ACC112 (cell line): ENCODE measurements around the gene PNPLA3.
A peak's percentile ranks its signal among the peaks of the same experiment; 100 is the strongest.

ENCODE experiments used
- H2AFZ ChIP-seq: fragments of 200-600 bp; sonication (generic); one replicate; pipeline ENCODE4 v1.6.0; 2017; ENCODE audit warnings: antibody characterized with exemption, low read length; ENCODE audit not compliant: unreplicated experiment
- H3K27ac ChIP-seq: fragments of 200-600 bp; sonication (generic); 2 replicates; pipeline ENCODE4 v1.5.1; 2014; ENCODE audit warnings: low read depth, mild to moderate bottlenecking, antibody characterized with exemption, low read length, moderate library complexity
- H3K27me3 ChIP-seq: fragments of 200-600 bp; sonication (generic); 2 replicates; pipeline ENCODE4 v1.6.1; 2014; ENCODE audit warnings: mild to moderate bottlenecking, antibody characterized with exemption, low read length, moderate library complexity, mixed read lengths; ENCODE audit not compliant: insufficient read depth
- H3K36me3 ChIP-seq: fragments of 200-600 bp; sonication (generic); 2 replicates; pipeline ENCODE4 v1.6.1; 2016; ENCODE audit warnings: mild to moderate bottlenecking, antibody characterized with exemption, low read length, moderate library complexity, mixed read lengths; ENCODE audit not compliant: insufficient read depth
- H3K4me1 ChIP-seq: fragments of 200-600 bp; sonication (generic); one replicate; pipeline ENCODE4 v1.6.1; 2016; ENCODE audit warnings: low read length, mixed read lengths; ENCODE audit not compliant: insufficient read depth, unreplicated experiment, control insufficient read depth
- H3K4me3 ChIP-seq: fragments of 200-600 bp; sonication (generic); 2 replicates; pipeline ENCODE4 v1.5.1; 2014; ENCODE audit warnings: mild to moderate bottlenecking, low read depth, low read length
- H3K79me2 ChIP-seq: fragments of 200-600 bp; sonication (generic); one replicate; pipeline ENCODE4 v1.6.0; 2016; ENCODE audit warnings: low read length; ENCODE audit not compliant: control insufficient read depth, unreplicated experiment, insufficient read depth

The PNPLA3 gene

GRCh38 chr22:43951391-43951790 is 27.8 kb downstream of the PNPLA3 start:
- Histone ChIP-seq H3K79me2 (peaks cover 13% of the 10 kb centered on the region), H3K4me1 (peaks cover 13% of the 10 kb centered on the region), H2AFZ (no peak overlapping the region), H3K27ac (no peak overlapping the region), H3K27me3 (no peaks in the 10 kb centered on the region), H3K36me3 (no peaks in the 10 kb centered on the region), H3K4me3 (no peak overlapping the region)

DNA sequence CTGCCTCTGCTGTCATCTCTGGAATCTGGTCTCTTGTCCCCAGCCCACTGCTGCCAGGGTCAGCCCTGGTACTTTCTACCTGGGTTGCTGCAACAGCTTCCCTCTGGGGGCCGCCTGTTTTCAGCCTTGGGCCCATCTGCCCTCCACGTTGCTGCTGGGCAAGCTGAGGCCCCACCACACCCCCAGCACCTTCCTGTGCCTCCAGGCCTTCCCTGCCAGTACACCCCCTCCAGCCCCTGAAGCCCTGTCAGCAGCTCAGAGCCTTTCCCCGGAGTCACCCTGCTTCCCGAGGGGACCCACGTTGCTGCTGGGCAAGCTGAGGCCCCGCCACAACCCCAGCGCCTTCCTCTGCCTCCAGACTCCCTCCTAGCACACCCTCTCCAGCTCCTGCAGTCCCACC is 28.4 kb downstream of the PNPLA3 start:
- Histone ChIP-seq H3K4me3 (no peak overlapping the region), H3K27ac (no peak overlapping the region), H3K4me1 (peaks cover 17% of the 10 kb centered on the region), H3K36me3 (no peaks in the 10 kb centered on the region), H3K27me3 (no peaks in the 10 kb centered on the region), H2AFZ (no peak overlapping the region), H3K79me2 (peaks cover 18% of the 10 kb centered on the region)

DNA sequence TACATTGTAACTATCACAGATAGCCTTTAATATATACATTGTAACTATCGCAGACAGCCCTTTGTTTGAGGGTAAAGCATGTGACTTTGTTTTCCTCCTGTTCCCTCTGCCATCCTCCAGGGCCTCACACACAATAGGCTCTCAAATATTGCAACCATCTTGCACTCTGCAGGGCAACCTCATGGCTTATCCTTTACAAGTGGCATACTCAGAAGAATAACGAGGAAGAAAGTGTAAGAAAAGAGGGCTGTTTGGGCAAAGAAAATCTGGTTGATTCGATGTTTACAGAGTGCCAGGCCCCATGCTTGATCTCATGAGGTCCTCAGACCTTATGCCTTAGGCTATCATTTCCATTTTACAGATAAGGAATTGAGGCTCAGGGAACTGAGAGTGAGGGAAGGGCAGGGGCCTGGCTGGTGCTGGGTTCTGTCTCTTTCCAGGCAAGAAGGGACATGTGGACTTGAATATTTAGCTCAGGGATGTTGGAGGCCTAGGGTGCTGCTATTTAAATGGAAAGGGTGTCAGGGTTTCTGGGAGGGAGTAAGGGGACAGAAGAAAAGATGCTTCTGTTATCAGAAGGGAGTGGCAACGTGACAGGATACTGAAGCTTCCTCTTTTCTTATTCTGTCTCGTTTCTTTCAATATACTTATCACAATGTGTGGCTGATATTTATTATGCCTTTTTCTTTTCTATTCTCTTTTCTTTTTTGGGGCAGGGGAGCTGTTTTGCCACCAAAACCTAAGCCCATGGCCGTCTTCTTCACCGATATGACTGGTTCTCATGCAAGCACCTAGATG is 30.6 kb downstream of the PNPLA3 start:
- Histone ChIP-seq H3K79me2 (peaks cover 33% of the 10 kb centered on the region), H3K36me3 (no peaks in the 10 kb centered on the region), H2AFZ (peak overlapping the region; percentile 56), H3K27me3 (no peaks in the 10 kb centered on the region), H3K27ac (no peak overlapping the region), H3K4me1 (peaks cover 21% of the 10 kb centered on the region), H3K4me3 (peak overlapping the region; percentile 95)

GRCh38 chr22:43955040-43955882 is 31.7 kb downstream of the PNPLA3 start, which contains the start of gene SAMM50:
SAMM50 (plus strand) TSS chr22:43955442; CDS start chr22:43955578, 136 bp downstream.
- peak within 1 kb of the TSS; percentile 95 for H3K4me3 ChIP-seq
- H2AFZ ChIP-seq: peak within 1 kb of the TSS; percentile 83
- H3K27ac ChIP-seq: peak within 1 kb of the TSS; percentile 41
- peaks cover 21% of the 10 kb centered on the region for H3K4me1 ChIP-seq
- H3K79me2 ChIP-seq: peaks cover 33% of the 10 kb centered on the region
- no peaks in the 10 kb centered on the region for H3K27me3 ChIP-seq
- no peaks in the 10 kb centered on the region for H3K36me3 ChIP-seq

GRCh38 chr22:43955883-43956782 is 32.5 kb downstream of the PNPLA3 start:
- H3K4me3 ChIP-seq: peak overlapping the region; percentile 95
- H3K27ac ChIP-seq: peak overlapping the region; percentile 41
- H3K4me1 ChIP-seq: peaks cover 21% of the 10 kb centered on the region
- no peaks in the 10 kb centered on the region for H3K36me3 ChIP-seq
- H3K79me2 ChIP-seq: peaks cover 37% of the 10 kb centered on the region
- no peaks in the 10 kb centered on the region for H3K27me3 ChIP-seq
- H2AFZ ChIP-seq: peak overlapping the region; percentile 83

DNA sequence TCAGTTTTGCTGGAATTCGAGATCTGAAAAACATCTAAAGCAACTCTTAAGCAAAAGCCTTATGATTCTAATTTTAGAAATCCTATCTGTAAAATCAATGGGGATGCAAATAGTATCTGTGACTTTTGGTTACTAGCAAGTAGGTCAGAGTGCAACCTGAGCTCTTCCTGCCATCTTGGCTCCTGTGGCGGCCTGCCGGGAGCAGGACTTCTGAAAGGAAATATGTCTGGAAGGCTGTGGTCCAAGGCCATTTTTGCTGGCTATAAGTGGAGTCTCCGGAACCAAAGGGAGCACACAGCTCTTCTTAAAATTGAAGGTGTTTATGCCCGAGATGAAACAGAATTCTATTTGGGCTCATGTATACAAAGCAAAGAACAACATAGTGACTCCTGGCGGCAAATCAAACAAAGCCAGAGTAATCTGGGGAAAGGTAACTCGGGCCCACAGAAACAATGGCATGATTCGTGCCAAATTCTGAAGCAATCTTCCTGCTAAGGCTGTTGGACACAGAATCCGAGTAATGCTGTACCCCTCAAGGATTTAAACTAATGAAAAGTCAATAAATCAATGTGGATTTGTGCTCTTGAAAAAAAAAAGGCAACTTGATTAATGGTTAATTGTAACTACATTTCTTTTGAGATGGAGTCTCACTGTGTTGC is 33.3 kb downstream of the PNPLA3 start:
- H2AFZ ChIP-seq: no peak overlapping the region
- H3K27me3 ChIP-seq: no peaks in the 10 kb centered on the region
- H3K4me3 ChIP-seq: peak overlapping the region; percentile 95
- peaks cover 37% of the 10 kb centered on the region for H3K79me2 ChIP-seq
- H3K4me1 ChIP-seq: peaks cover 21% of the 10 kb centered on the region
- no peak overlapping the region for H3K27ac ChIP-seq
- H3K36me3 ChIP-seq: no peaks in the 10 kb centered on the region

DNA sequence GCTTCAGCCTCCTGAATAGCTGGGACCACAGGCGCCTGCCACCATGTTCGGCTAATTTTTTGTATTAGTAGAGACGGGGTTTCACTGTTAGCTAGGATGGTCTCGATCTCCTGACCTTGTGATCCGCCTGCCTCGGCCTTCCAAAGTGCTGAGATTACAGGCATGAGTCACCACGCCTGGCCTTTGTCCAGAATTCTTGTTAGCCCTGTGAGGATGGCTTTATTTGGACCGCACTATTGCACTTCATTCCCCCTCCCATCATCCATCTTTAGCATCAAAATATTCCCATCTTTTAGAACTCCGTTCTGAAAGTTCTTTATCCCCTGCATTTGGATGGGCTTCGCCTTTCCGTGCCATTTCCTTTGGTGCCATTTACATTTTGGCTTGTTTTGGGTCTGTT is 34.3 kb downstream of the PNPLA3 start:
- H2AFZ ChIP-seq: no peak overlapping the region
- H3K27me3 ChIP-seq: no peaks in the 10 kb centered on the region
- peaks cover 37% of the 10 kb centered on the region for H3K79me2 ChIP-seq
- no peaks in the 10 kb centered on the region for H3K36me3 ChIP-seq
- no peak overlapping the region for H3K4me3 ChIP-seq
- peaks cover 21% of the 10 kb centered on the region for H3K4me1 ChIP-seq
- no peak overlapping the region for H3K27ac ChIP-seq

DNA sequence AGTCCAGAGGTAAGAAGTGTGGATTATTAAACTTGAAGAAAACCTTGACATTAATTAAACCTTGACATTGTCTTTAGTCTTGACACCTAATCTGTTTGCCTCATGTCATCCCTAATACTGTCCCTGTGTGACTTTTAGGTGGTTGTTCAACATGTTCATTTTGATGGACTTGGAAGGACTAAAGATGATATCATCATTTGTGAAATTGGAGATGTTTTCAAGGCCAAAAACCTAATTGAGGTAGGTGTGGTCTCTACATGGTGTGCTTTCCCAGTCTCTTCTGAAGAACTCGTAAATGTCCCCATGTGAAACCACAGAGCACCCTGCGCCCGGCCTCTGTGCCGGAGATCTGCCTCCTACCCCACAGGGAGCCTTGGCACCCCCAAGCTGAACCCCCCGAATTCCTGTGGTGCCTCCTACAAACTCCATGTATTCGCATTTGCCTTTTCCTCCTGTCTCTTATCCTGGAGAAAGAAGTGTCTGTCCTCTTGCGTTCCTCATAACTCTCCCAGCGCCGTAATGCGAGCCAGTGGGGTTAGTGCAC is 40.8 kb downstream of the PNPLA3 start:
- peaks cover 4% of the 10 kb centered on the region for H3K79me2 ChIP-seq
- H2AFZ ChIP-seq: no peak overlapping the region
- H3K27me3 ChIP-seq: no peaks in the 10 kb centered on the region
- H3K4me3 ChIP-seq: no peak overlapping the region
- H3K27ac ChIP-seq: no peak overlapping the region
- H3K4me1 ChIP-seq: no peaks in the 10 kb centered on the region
- no peaks in the 10 kb centered on the region for H3K36me3 ChIP-seq

GRCh38 chr22:43967069-43967468 is 43.5 kb downstream of the PNPLA3 start:
- Histone ChIP-seq H2AFZ (no peak overlapping the region), H3K4me3 (no peak overlapping the region), H3K4me1 (no peaks in the 10 kb centered on the region), H3K79me2 (no peaks in the 10 kb centered on the region), H3K36me3 (no peaks in the 10 kb centered on the region), H3K27ac (no peak overlapping the region), H3K27me3 (no peaks in the 10 kb centered on the region)
